ENCODE data around the gene ATXN7L3. TPM values are rescaled to one million over a fixed set of nuclear protein-coding genes. Genes with fewer than 3 reads are reported as not detected.

ATXN7L3 gene
- total and polyA plus RNA-seq, 4 donors = 30.1 to 70.6 (median 50.5) TPM

DNA sequence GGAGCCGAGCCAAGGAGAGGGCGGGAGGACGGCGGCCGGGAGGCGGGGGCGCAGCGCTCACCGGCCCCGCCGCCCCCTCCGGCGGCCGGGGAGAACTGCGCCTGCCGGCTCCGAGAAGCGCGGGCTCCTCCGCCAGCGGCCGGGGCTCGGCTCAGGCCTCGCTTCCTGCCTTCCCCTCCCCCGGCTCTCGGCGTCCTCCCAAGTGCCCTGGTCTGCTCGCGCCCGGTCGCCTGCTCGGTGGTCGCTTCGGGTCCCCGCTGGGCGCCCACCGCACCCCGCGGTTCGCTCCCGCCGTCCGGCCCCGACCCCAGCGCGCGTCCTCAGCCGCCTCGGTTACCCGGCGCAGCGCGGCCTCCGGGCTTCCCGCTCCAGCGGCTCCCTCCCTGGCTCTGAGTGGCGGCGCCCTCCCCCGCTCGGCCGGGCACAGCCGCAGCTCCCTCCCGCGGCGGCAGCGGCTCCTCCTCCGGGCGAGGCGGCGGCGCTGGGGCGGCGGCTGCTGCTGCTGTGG, 19.5 kb upstream of the ATXN7L3 start:
- peak; percentile 13 for ATAC-seq (ENCODE audit: insufficient read depth, low FRiP score)
- H3K9me3 ChIP-seq (ENCODE audit: control insufficient read depth in 4 of 4, insufficient read depth in 3 of 4, low read length in 3 of 4) = no peaks in the 10 kb centered on the region
- H3K27me3 ChIP-seq (ENCODE audit: control insufficient read depth in 3 of 3, insufficient read depth in 3 of 3, low read length in 2 of 3) = no peaks in the 10 kb centered on the region
- peak; percentile 2 for TF ChIP-seq CTCF (IDR thresholded peaks at IDR 0.05; ENCODE audit: control extremely low read depth, extremely low read depth)
- H3K9ac ChIP-seq (ENCODE audit: insufficient read depth in 1 of 2, low read length in 2 of 2) = no peak overlapping the region
- H3K4me3 ChIP-seq = peak overlapping the region; percentile 79
- peaks cover 6 to 33% (median 25%) of the 10 kb centered on the region in 4 donors for H3K36me3 ChIP-seq (ENCODE audit: control insufficient read depth in 4 of 4, insufficient read depth in 4 of 4, low read length in 4 of 4)
- peak overlapping the region; percentile 97 to 99 for H3K27ac ChIP-seq (ENCODE audit: low read depth in 1 of 2, low read length in 1 of 2)
- WGBS, 2 donors = 0 to 2% methylated on average over 24 to 73 of the region's 73 CpGs
- DNase-seq = peak in 2 of 3 donors; percentile 78 to 85
- peaks cover 5 to 39% (median 16%) of the 10 kb centered on the region in 5 donors for H3K4me1 ChIP-seq (ENCODE audit: control insufficient read depth in 5 of 5, insufficient read depth in 5 of 5, low read length in 5 of 5)

- Histone ChIP-seq H3K9ac (ENCODE audit: insufficient read depth in 1 of 2, low read length in 2 of 2) (peak overlapping the region in 1 of 2 donors; percentile 71), H3K4me3 (peak overlapping the region; percentile 79), H3K27me3 (ENCODE audit: control insufficient read depth in 3 of 3, insufficient read depth in 3 of 3, low read length in 2 of 3) (no peaks in the 10 kb centered on the region), H3K36me3 (ENCODE audit: control insufficient read depth in 4 of 4, insufficient read depth in 4 of 4, low read length in 4 of 4) (peaks cover 6 to 34% (median 30%) of the 10 kb centered on the region in 4 donors), H3K4me1 (ENCODE audit: control insufficient read depth in 5 of 5, insufficient read depth in 5 of 5, low read length in 5 of 5) (peaks cover 5 to 34% (median 13%) of the 10 kb centered on the region in 5 donors), H3K9me3 (ENCODE audit: control insufficient read depth in 4 of 4, insufficient read depth in 3 of 4, low read length in 3 of 4) (no peaks in the 10 kb centered on the region), H3K27ac (ENCODE audit: low read depth in 1 of 2, low read length in 1 of 2) (peak overlapping the region; percentile 97 to 99)
- DNase-seq (peak; percentile 92 to 96 (median 96)), ATAC-seq (ENCODE audit: insufficient read depth, low FRiP score) (peak; percentile 71)
- TF ChIP-seq CTCF (IDR thresholded peaks at IDR 0.05; ENCODE audit: control extremely low read depth, extremely low read depth) = peak; percentile 29
- WGBS, 2 donors = 0 to 1% methylated on average over 27 to 88 of the region's 89 CpGs
These were observed 18.8 kb upstream of the ATXN7L3 start for GRCh38 chr17:44218344-44219107.

GRCh38 chr17:44217738-44218343, 18.2 kb upstream of the ATXN7L3 start:
- Histone ChIP-seq H3K9me3 (ENCODE audit: control insufficient read depth in 4 of 4, insufficient read depth in 3 of 4, low read length in 3 of 4) (no peaks in the 10 kb centered on the region), H3K27me3 (ENCODE audit: control insufficient read depth in 3 of 3, insufficient read depth in 3 of 3, low read length in 2 of 3) (no peaks in the 10 kb centered on the region), H3K9ac (ENCODE audit: insufficient read depth in 1 of 2, low read length in 2 of 2) (peak overlapping the region in 1 of 2 donors; percentile 71), H3K4me1 (ENCODE audit: control insufficient read depth in 5 of 5, insufficient read depth in 5 of 5, low read length in 5 of 5) (peaks cover 5 to 27% (median 11%) of the 10 kb centered on the region in 5 donors), H3K4me3 (peak overlapping the region; percentile 46), H3K27ac (ENCODE audit: low read depth in 1 of 2, low read length in 1 of 2) (peak overlapping the region; percentile 2 to 86), H3K36me3 (ENCODE audit: control insufficient read depth in 4 of 4, insufficient read depth in 4 of 4, low read length in 4 of 4) (peaks cover 6 to 37% (median 32%) of the 10 kb centered on the region in 4 donors)
- no peak for DNase-seq
- ATAC-seq (ENCODE audit: insufficient read depth, low FRiP score) = no peak
- 5 to 6% methylated on average over 10 of the region's 10 CpGs for WGBS, 2 donors
- TF ChIP-seq CTCF (IDR thresholded peaks at IDR 0.05; ENCODE audit: control extremely low read depth, extremely low read depth) = no peak

All from lung (tissue), 12 donors.